GM19395 (cell line): Measurements from ENCODE around the gene SLC22A12.

Experiments
- ATAC-seq: cut with Tn5 transposase; IDR thresholded peaks from one replicate; pipeline ENCODE4 v1.9.1; 2021; ENCODE audit warnings: mild to moderate bottlenecking, moderate library complexity; ENCODE audit not compliant: unreplicated experiment

The SLC22A12 gene

GRCh38 chr11:64562723-64563351, 28.2 kb upstream of the SLC22A12 start:
- ATAC-seq: no peak

- ATAC-seq: no peak
Measured at GRCh38 chr11:64563966-64564365, 27.1 kb upstream of the SLC22A12 start.

- ATAC-seq: no peak
Measured at GRCh38 chr11:64564419-64564818, 26.6 kb upstream of the SLC22A12 start.

GRCh38 chr11:64564947-64565889, 25.8 kb upstream of the SLC22A12 start:
- ATAC-seq: no peak

GRCh38 chr11:64566042-64566914, 24.7 kb upstream of the SLC22A12 start:
- ATAC-seq: no peak

- ATAC-seq: no peak
Measured at GRCh38 chr11:64566915-64567891, 23.8 kb upstream of the SLC22A12 start.

GRCh38 chr11:64568041-64568571, 22.9 kb upstream of the SLC22A12 start:
- no peak for ATAC-seq

GRCh38 chr11:64568584-64569140, 22.4 kb upstream of the SLC22A12 start:
- no peak for ATAC-seq

- ATAC-seq: no peak
Measured at GRCh38 chr11:64569300-64569970, 21.6 kb upstream of the SLC22A12 start.

GRCh38 chr11:64570341-64570740, 20.7 kb upstream of the SLC22A12 start:
- ATAC-seq: no peak

GRCh38 chr11:64571050-64571409, 20.0 kb upstream of the SLC22A12 start:
- ATAC-seq: no peak

- no peak for ATAC-seq
Measured at GRCh38 chr11:64571410-64572091, 19.5 kb upstream of the SLC22A12 start.

GRCh38 chr11:64572143-64572542, 18.9 kb upstream of the SLC22A12 start:
- no peak for ATAC-seq

- ATAC-seq: no peak
Measured at GRCh38 chr11:64577202-64577601, 13.8 kb upstream of the SLC22A12 start.

- no peak for ATAC-seq
Measured at GRCh38 chr11:64580412-64580811, 10.6 kb upstream of the SLC22A12 start.

- ATAC-seq: no peak
Measured at GRCh38 chr11:64581057-64581523, 9.9 kb upstream of the SLC22A12 start.

GRCh38 chr11:64582885-64583284, 8.1 kb upstream of the SLC22A12 start:
- no peak for ATAC-seq
